Panc1 (cell line): ENCODE measurements around the gene RELL1. TPM values are rescaled to one million over a fixed set of nuclear protein-coding genes. Genes with fewer than 3 reads are reported as not detected.

Source experiments
- ATAC-seq: fragments of 200-7000 bp; cut with Tn5 transposase; 2 replicates; pipeline ENCODE4 v1.9.1; 2020; ENCODE audit warnings: mild to moderate bottlenecking, moderate library complexity
- BruUV-seq: library from RNA; stranded (reverse); fragments of 400-500 nt; replicated peaks from 2 replicates; lab custom pipeline; 2021; lab: Mats Ljungman, UMichigan
- CTCF ChIA-PET: fragments of 300-600 bp; sonication (Branson Sonifier 250); formaldehyde crosslinking; loops from one replicate; lab custom pipeline; 2022; ENCODE audit warnings: antibody characterized with exemption; lab: Charles Lee
- POLR2A ChIA-PET: fragments of 300-600 bp; sonication (Branson Sonifier 250); formaldehyde crosslinking; loops from one replicate; lab custom pipeline; 2022; ENCODE audit warnings: antibody characterized with exemption; lab: Charles Lee
- DNase-seq: peaks from one replicate; pipeline ENCODE4 v3.0.0-alpha.2; 2010; ENCODE audit warnings: low read depth, low spot score
- H3K27ac ChIP-seq: 2 replicates; pipeline ENCODE4 v1.5.1; 2011; ENCODE audit warnings: mild to moderate bottlenecking, low read length, inconsistent platforms
- H3K27me3 ChIP-seq: fragments of 200-500 bp; sonication (Bioruptor generic); 2 replicates; pipeline ENCODE4 v1.6.0; 2014; ENCODE audit warnings: low read length, inconsistent platforms; ENCODE audit not compliant: control insufficient read depth, insufficient read depth
- H3K36me3 ChIP-seq: fragments of 200-500 bp; sonication (Bioruptor generic); 2 replicates; pipeline ENCODE4 v1.5.1; 2014; ENCODE audit warnings: inconsistent platforms, mild to moderate bottlenecking, low read length, moderate library complexity; ENCODE audit not compliant: control insufficient read depth, insufficient read depth
- H3K4me1 ChIP-seq: 2 replicates; pipeline ENCODE4 v1.5.1; 2011; ENCODE audit warnings: inconsistent platforms, mild to moderate bottlenecking, low read length, moderate library complexity; ENCODE audit not compliant: control insufficient read depth, insufficient read depth
- H3K4me3 ChIP-seq, 2 experiments: 2 replicates each; pipeline ENCODE4 v1.5.1; 2011 to 2012; ENCODE audit warnings: low read depth in 2 of 2, low read length in 2 of 2, mild to moderate bottlenecking in 2 of 2, inconsistent platforms in 1 of 2, moderate library complexity in 1 of 2
- H3K9me3 ChIP-seq: fragments of 200-500 bp; sonication (Bioruptor generic); 2 replicates; pipeline ENCODE4 v1.5.1; 2014; ENCODE audit warnings: low read depth, mild to moderate bottlenecking, inconsistent platforms, low read length, moderate library complexity; ENCODE audit not compliant: control insufficient read depth, insufficient read depth
- POLR2AphosphoS5 ChIP-seq: IDR thresholded peaks from 2 replicates; pipeline ENCODE4 v1.6.1; 2012; ENCODE audit warnings: mild to moderate bottlenecking, low read depth, low read length, moderate library complexity
- REST ChIP-seq, 2 experiments: IDR thresholded peaks; 2 replicates each; pipeline ENCODE4 v1.6.1; 2011 to 2012; ENCODE audit warnings: low read depth in 2 of 2, control low read depth in 1 of 2, low read length in 1 of 2, mild to moderate bottlenecking in 1 of 2, moderate library complexity in 1 of 2; ENCODE audit not compliant: insufficient read depth in 1 of 2
- SIN3A ChIP-seq: IDR thresholded peaks from 2 replicates; pipeline ENCODE4 v1.6.1; 2012; ENCODE audit warnings: low read depth, mild to moderate bottlenecking, low read length, moderate library complexity, borderline replicate concordance; ENCODE audit not compliant: insufficient read depth
- TCF7L2 ChIP-seq: IDR thresholded peaks from 2 replicates; pipeline ENCODE4 v1.6.1; 2011; ENCODE audit warnings: mild to moderate bottlenecking, low read depth, low read length, inconsistent platforms
- in situ Hi-C: cut with HindIII; loops from 2 replicates; pipeline ENCODE4 v1.10.0; 2016; ENCODE audit warnings: low sequenced_read_pairs, low pct_unique_long_range_greater_than_20kb
- intact Hi-C: fragments of 100-400 bp; cut with micrococcal nuclease; formaldehyde crosslinking; loops from one replicate; pipeline ENCODE4 v1.10.0; 2022; ENCODE audit not compliant: unreplicated experiment
- total RNA-seq: library from RNA; stranded (reverse); gene quantifications from one replicate; pipeline ENCODE4 v1.2.1, GENCODE V29; 2021; ENCODE audit not compliant: unreplicated experiment
- TF ChIP-seq, protein P1 (sequence below): fragments of 450-650 bp; IDR thresholded peaks from 2 replicates; pipeline ENCODE4 v1.5.1; 2017; ENCODE audit warnings: mild to moderate bottlenecking

RELL1 gene
- total RNA-seq, 1 experiment from 2014 or later, result 29.1 TPM

DNA sequence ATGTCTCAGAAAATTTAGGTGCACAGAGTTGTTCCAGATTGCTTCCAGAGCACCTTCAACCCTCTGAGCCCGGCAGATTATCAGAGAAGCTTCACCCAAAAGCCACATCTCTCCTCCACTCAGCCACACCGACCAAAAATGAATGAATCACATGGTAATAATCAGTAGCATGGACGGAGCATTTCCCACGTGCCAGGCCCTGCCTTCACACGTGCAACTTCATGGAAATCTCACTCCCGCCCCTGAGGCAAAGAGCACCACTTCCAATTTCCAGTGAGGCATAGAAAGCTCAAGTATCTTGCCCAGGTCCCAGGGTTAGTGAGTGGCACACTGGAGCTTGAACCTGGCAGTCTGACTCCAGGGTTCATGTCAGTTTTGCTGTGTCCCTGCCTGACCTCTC is 56.5 kb downstream of the RELL1 start:
- TF ChIP-seq TCF7L2 (no peak), REST (IDR thresholded peaks at IDR 0.05; ENCODE audit: insufficient read depth in 1 of 2, low read depth in 2 of 2, low read length in 1 of 2) (no peak), POLR2AphosphoS5 (no peak), SIN3A (no peak)
- TF ChIP-seq, protein P1, sequence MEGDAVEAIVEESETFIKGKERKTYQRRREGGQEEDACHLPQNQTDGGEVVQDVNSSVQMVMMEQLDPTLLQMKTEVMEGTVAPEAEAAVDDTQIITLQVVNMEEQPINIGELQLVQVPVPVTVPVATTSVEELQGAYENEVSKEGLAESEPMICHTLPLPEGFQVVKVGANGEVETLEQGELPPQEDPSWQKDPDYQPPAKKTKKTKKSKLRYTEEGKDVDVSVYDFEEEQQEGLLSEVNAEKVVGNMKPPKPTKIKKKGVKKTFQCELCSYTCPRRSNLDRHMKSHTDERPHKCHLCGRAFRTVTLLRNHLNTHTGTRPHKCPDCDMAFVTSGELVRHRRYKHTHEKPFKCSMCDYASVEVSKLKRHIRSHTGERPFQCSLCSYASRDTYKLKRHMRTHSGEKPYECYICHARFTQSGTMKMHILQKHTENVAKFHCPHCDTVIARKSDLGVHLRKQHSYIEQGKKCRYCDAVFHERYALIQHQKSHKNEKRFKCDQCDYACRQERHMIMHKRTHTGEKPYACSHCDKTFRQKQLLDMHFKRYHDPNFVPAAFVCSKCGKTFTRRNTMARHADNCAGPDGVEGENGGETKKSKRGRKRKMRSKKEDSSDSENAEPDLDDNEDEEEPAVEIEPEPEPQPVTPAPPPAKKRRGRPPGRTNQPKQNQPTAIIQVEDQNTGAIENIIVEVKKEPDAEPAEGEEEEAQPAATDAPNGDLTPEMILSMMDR, result no peak
- intact Hi-C loops, result no loop called here
- no peaks in the 10 kb centered on the region for H3K4me1 ChIP-seq
- in situ Hi-C loops, result no loop called here
- H3K36me3 ChIP-seq, result no peaks in the 10 kb centered on the region
- H3K27me3 ChIP-seq, result no peaks in the 10 kb centered on the region
- no peak for DNase-seq
- ChIA-PET POLR2A (no interaction called here), CTCF (no interaction called here)
- BruUV-seq, result no TSS peak
- no peak overlapping the region for H3K27ac ChIP-seq
- H3K4me3 ChIP-seq, result no peak overlapping the region
- no peak for ATAC-seq
- H3K9me3 ChIP-seq, result no peaks in the 10 kb centered on the region

DNA sequence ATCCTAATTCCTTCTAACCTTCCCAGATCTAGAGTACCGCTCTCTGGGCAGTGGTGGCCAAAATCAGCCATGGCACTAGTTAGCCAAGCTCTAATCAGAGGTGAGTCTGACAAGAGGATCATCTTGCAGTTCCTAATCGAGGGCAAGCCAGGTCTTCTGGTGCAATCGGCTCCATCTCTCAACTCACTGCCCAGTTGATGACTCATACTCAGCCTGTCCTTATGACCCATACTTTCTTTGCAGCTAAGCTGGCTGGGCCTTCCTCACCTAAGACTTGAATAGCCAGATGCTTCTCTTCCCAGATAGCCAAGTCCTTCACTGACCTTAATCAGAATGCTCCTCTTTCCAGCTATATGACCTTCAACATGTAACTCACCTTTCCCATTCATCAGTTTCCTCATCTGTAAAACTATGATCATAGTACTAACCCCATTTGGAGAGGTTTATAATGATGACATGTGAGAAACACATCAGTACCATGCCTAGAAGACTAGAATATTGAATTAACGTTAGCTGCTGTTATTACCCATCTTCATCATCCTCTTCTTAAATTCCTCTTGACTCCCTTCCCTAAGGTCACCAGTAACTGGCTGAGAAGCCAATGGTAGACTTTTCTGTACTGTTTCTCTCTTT is 57.1 kb downstream of the RELL1 start:
- ATAC-seq, result no peak

More for the DNA sequence above, 57.1 kb downstream of the RELL1 start:
- intact Hi-C loops, result no loop called here
- in situ Hi-C loops, result no loop called here
- no peak overlapping the region for H3K4me3 ChIP-seq
- H3K27ac ChIP-seq, result no peak overlapping the region; the same call in 1 of the 2 replicates
- no peaks in the 10 kb centered on the region for H3K9me3 ChIP-seq
- H3K4me1 ChIP-seq, result no peaks in the 10 kb centered on the region
- POLR2A ChIA-PET, result no interaction called here
- TF ChIP-seq, protein P1, result no peak
- no peak for TF ChIP-seq TCF7L2
- TF ChIP-seq SIN3A, result no peak
- no peak for TF ChIP-seq REST (IDR thresholded peaks at IDR 0.05; ENCODE audit: insufficient read depth in 1 of 2, low read depth in 2 of 2, low read length in 1 of 2)
- TF ChIP-seq POLR2AphosphoS5, result no peak
- no peaks in the 10 kb centered on the region for H3K27me3 ChIP-seq
- H3K36me3 ChIP-seq, result no peaks in the 10 kb centered on the region
- DNase-seq, result no peak
- BruUV-seq, result no TSS peak
- CTCF ChIA-PET, result no interaction called here
